Dendritic cell treated with granulocyte-macrophage colony-stimulating factor and Interleukin-4, amounts not matched to agents 40 ng/mL and 50 ng/mL, for 4 days (primary cell): ENCODE results near the gene NR1H2.

Experiments
- H3K27ac Mint-ChIP-seq: one replicate; pipeline ENCODE4 v1.8.0; 2022; ENCODE audit warnings: mild to moderate bottlenecking, mixed read lengths
- H3K27me3 Mint-ChIP-seq: one replicate; pipeline ENCODE4 v1.8.0; 2022; ENCODE audit warnings: mild to moderate bottlenecking, mixed read lengths
- H3K36me3 Mint-ChIP-seq: one replicate; pipeline ENCODE4 v1.8.0; 2022; ENCODE audit warnings: low read depth, mixed read lengths
- H3K4me1 Mint-ChIP-seq: one replicate; pipeline ENCODE4 v1.8.0; 2022; ENCODE audit warnings: low read depth, mixed read lengths
- H3K4me3 Mint-ChIP-seq: one replicate; pipeline ENCODE4 v1.8.0; 2022; ENCODE audit warnings: mild to moderate bottlenecking, moderate library complexity, mixed read lengths
- H3K9me3 Mint-ChIP-seq: one replicate; pipeline ENCODE4 v1.8.0; 2022; ENCODE audit warnings: mixed read lengths
- intact Hi-C: fragments of 100-400 bp; cut with micrococcal nuclease; formaldehyde crosslinking; loops from one replicate; pipeline ENCODE4 v1.15.0; 2022

NR1H2 gene

DNA sequence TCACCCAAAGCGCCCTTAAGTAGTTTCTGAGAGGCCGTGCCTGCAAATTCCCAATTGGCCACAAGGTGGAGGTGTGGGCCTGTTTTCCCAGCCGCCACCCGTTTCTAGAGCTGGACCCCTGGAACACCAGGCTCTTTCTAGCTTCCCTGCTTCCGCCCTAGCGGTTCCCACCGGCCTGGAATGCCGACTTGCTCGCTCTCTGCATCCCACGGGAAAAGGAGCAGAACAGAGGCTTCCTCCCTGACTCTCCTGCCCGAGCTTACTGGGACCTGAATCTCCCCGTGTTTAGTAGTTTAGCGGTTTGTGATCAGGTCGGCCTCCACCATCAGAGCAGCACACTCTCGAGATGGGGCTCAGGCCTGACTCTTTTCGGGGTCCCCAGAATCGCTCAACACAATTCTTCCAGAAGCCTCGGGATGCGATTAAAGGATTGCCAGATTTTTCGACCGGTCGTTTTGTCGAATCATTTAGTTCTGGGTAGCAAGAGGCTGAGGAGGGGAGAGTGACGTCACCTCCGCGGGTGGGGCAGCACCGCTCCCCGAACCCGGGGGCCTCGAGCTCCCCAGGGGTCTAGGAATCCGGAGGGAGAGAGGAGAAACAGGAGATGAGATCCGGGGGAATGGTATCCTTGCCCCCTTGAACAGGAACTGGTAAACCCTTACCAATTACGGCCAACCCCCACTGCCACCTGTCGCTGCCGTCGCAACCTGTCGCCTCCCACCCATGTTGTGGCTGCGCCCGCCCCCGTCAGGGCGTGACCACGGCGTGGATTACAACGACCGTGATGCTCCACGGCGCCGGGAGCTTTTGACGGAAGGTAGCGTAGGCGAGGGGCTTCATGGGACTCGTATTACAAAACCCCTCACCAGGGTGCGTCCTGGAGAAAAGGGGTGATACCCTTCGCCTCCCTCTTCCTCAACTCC, 18.8 kb upstream of the NR1H2 start:
- Mint-ChIP-seq H3K27me3 (peaks cover 20% of the 10 kb centered on the region), H3K27ac (peak overlapping the region; percentile 95), H3K36me3 (peaks cover 8% of the 10 kb centered on the region), H3K4me3 (peak overlapping the region; percentile 91), H3K9me3 (no peaks in the 10 kb centered on the region), H3K4me1 (peaks cover 55% of the 10 kb centered on the region)
- intact Hi-C loops, result loop anchor here (1.0 kb wide), 1 partner anchor 104 kb away; no protein-coding TSS in a partner anchor

DNA sequence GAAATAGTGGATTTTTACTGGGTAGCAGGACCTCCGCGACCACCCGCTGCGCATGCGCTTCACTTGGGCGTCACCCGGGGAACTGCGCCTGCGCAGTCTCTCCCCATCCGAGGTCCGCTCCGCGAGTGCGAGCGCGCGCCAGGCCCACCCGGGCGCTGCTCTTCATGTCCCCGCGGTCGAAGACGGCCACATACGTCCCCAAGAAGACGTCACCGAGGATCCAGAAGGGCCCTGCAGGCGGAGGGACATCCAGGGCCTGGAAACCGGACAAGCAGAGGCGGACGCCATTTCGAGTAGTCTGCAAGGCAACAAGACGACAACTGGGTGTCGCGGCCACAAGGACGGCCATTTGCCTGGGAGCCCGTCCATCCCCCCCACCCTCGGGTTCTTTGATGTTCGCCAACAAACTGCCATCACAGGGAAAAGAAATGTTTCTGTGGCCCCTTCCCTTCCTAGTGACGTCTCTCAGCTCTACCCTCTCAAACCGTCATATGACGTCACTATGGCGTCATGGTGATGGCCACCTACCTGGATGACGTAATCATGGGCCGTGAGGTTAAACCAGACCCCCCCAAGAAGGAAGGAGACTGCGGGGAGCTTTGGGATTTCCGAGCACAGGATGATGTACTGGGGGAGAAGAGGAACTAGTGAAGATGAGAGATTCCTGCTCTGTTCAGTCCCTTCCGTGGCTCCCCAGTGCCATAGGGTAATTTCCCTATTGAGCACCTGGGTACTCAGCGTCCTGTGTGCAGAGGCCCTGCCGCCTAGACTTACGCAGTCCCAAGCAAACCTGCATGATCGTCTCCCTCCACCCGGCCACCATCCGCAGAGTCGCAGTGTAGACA, 17.6 kb upstream of the NR1H2 start:
- Mint-ChIP-seq H3K36me3 (peaks cover 8% of the 10 kb centered on the region), H3K4me1 (peaks cover 60% of the 10 kb centered on the region), H3K4me3 (peak overlapping the region; percentile 91), H3K27me3 (peaks cover 23% of the 10 kb centered on the region), H3K27ac (peak overlapping the region; percentile 95), H3K9me3 (no peaks in the 10 kb centered on the region)
- intact Hi-C loops, result no loop called here

DNA sequence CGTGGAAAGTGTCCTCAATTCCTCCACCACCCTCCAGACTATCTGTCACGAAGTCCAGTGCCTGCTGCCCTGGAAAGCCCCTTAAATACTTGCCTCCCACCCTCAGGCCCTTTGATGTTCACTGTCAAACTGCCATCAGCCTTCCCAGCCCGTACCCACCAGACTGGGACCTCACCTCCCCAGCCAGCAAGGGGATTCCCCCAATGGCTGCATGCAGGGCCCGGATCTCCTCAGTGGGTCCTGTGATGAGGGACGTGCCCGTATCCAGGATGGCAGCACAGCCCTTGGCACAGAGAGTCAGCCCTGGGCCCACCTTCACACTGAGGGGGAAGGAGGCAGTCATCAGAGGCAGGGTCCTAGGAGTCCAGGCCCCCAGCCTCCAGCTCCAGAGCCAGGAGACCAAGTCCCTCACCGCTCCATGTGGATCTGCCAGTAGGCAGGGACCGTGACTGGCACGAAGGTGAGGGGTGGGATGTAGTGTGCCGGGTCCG, 16.9 kb upstream of the NR1H2 start:
- peaks cover 8% of the 10 kb centered on the region for H3K36me3 Mint-ChIP-seq
- H3K27me3 Mint-ChIP-seq, result peaks cover 23% of the 10 kb centered on the region
- H3K4me3 Mint-ChIP-seq, result peak overlapping the region; percentile 91
- H3K27ac Mint-ChIP-seq, result peak overlapping the region; percentile 95
- peaks cover 60% of the 10 kb centered on the region for H3K4me1 Mint-ChIP-seq
- intact Hi-C loops, result no loop called here
- H3K9me3 Mint-ChIP-seq, result no peaks in the 10 kb centered on the region

GRCh38 chr19:50361290-50362029, 14.8 kb upstream of the NR1H2 start:
- Mint-ChIP-seq H3K4me3 (no peak overlapping the region), H3K36me3 (peaks cover 8% of the 10 kb centered on the region), H3K4me1 (peaks cover 65% of the 10 kb centered on the region), H3K27ac (peak overlapping the region; percentile 64), H3K9me3 (no peaks in the 10 kb centered on the region), H3K27me3 (peaks cover 19% of the 10 kb centered on the region)
- intact Hi-C loops, result no loop called here

DNA sequence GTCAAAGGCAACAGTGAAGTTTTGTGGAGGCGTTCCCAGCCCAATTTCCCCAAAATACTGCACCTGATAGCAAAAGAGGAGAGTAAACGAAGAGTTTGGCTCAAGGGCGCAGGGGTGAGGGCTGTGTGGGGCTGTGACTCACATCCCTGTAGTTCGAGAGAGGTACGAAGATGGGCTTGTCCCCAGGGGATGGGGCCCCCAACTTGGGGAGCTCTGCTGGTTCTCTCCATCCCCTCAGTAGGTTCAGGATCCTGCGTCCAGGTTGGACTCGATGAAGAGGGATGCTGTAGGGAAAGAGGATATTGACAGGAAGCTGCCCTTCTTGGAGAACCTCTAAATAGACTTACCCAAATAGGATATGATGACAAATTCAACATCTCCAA, 14.2 kb upstream of the NR1H2 start:
- H3K4me3 Mint-ChIP-seq, result no peak overlapping the region
- intact Hi-C loops, result no loop called here
- peaks cover 61% of the 10 kb centered on the region for H3K4me1 Mint-ChIP-seq
- H3K27me3 Mint-ChIP-seq, result peaks cover 19% of the 10 kb centered on the region
- no peak overlapping the region for H3K27ac Mint-ChIP-seq
- no peaks in the 10 kb centered on the region for H3K9me3 Mint-ChIP-seq
- peaks cover 8% of the 10 kb centered on the region for H3K36me3 Mint-ChIP-seq

GRCh38 chr19:50362656-50363424, 13.4 kb upstream of the NR1H2 start:
- intact Hi-C loops, result no loop called here
- Mint-ChIP-seq H3K36me3 (peaks cover 8% of the 10 kb centered on the region), H3K27me3 (peaks cover 19% of the 10 kb centered on the region), H3K4me1 (peaks cover 58% of the 10 kb centered on the region), H3K27ac (no peak overlapping the region), H3K9me3 (no peaks in the 10 kb centered on the region), H3K4me3 (no peak overlapping the region)

GRCh38 chr19:50365434-50366306, 10.6 kb upstream of the NR1H2 start, which contains the start of gene NAPSA:
NAPSA (minus strand) TSS chr19:50365639; CDS start chr19:50365621, 18 bp downstream.
- intact Hi-C loops, result no loop called here
- Mint-ChIP-seq H3K27ac (no peak within 1 kb of the TSS), H3K4me3 (no peak within 1 kb of the TSS), H3K9me3 (no peaks in the 10 kb centered on the region), H3K36me3 (peaks cover 6% of the 10 kb centered on the region), H3K4me1 (peaks cover 44% of the 10 kb centered on the region), H3K27me3 (peaks cover 8% of the 10 kb centered on the region)

DNA sequence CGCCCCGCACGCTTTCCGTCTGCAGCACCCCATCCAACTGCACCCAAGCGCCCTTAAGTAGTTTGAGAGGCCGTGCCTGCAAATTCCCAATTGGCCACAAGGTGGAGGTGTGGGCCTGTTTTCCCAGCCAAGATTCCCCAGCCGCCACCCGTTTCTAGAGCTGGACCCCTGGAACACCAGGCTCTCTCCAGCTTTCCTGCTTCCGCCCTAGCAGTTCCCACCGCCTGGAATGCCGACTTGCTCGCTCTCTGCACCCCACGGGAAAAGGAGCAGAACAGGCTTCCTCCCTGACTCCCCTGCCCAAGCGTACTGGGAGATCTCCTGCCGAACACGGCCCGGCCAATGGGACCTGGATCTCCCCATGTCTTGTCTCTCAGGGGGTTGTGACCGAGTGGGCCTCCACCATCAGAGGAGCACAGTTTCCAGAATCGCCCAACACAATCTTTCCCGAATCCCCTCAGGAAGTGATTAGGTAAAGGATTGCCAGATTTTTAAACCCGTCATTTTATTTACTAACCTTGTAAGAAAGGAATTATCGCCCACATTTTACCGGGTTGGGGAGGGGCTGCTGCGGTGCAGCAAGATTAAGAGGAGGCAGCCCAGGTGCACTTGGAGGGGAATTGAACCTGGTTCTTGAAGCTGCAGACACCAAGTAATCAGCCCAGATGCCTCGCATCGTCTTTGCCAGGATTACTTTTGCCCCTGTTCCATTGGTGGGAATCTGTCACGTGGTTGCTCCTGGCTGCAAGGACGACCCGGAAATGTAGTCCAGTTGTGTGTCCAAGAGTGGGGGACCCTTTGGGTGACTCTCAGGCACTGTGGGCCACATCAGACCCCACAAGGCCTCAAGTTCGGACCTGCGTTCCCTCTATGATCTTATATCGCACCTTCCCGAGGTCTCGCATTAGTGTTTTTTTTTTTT, 7.3 kb upstream of the NR1H2 start:
- peak overlapping the region; percentile 99 for H3K4me3 Mint-ChIP-seq
- H3K27ac Mint-ChIP-seq, result peak overlapping the region; percentile 93
- H3K27me3 Mint-ChIP-seq, result peaks cover 3% of the 10 kb centered on the region
- no peaks in the 10 kb centered on the region for H3K9me3 Mint-ChIP-seq
- H3K4me1 Mint-ChIP-seq, result peaks cover 39% of the 10 kb centered on the region
- peaks cover 6% of the 10 kb centered on the region for H3K36me3 Mint-ChIP-seq
- intact Hi-C loops, result loop anchor here (1.0 kb wide), 2 partner anchors 45 to 92 kb away; no protein-coding TSS in a partner anchor

DNA sequence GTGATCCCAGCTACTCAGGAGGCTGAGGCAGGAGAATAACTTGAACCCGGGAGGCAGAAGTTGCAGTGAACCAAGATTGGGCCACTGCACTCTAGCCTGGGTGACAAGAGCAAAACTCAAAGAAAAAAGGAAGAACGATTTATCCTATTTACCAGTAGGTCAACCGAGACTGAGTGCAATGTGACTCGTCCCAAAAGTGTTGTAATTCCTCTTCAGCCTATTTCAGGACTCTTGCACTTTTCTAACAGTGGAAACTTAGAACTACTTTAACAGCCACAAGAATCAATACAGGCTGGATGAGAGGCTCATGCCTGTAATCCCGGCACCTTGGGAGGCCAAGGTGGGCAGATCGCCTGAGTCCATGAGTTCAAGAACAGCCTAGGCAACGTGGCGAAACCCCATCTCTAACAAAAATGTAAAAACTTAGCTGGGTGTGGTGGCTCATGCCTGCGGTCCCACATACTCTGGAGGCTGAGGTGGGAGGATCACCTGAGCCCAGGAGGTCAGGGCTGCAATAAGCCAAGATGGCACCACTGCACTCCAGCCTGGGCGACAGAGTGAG, 4.3 kb upstream of the NR1H2 start:
- no peak overlapping the region for H3K4me3 Mint-ChIP-seq
- no peaks in the 10 kb centered on the region for H3K27me3 Mint-ChIP-seq
- H3K4me1 Mint-ChIP-seq, result peaks cover 44% of the 10 kb centered on the region
- H3K36me3 Mint-ChIP-seq, result peaks cover 17% of the 10 kb centered on the region
- intact Hi-C loops, result no loop called here
- H3K27ac Mint-ChIP-seq, result peak overlapping the region; percentile 67
- H3K9me3 Mint-ChIP-seq, result no peaks in the 10 kb centered on the region

GRCh38 chr19:50377051-50377461, 799 bp downstream of the NR1H2 start:
- Mint-ChIP-seq H3K4me1 (peaks cover 58% of the 10 kb centered on the region), H3K27me3 (no peaks in the 10 kb centered on the region), H3K9me3 (no peaks in the 10 kb centered on the region), H3K36me3 (peaks cover 61% of the 10 kb centered on the region), H3K27ac (peak overlapping the region; percentile 100), H3K4me3 (peak overlapping the region; percentile 97)
- intact Hi-C loops, result no loop called here

DNA sequence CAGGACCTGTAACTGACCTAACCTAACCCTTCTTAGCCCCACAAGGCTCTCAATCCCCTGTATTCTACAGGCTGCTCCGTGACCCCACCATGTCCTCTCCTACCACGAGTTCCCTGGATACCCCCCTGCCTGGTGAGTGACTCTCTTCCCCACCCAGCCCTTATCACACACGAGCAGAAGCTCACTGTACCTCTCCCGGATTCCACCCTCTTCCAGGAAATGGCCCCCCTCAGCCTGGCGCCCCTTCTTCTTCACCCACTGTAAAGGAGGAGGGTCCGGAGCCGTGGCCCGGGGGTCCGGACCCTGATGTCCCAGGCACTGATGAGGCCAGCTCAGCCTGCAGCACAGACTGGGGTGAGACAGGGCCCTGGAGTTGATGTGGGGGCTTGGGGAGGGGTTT, 1.3 kb downstream of the NR1H2 start:
- Mint-ChIP-seq H3K4me1 (peaks cover 53% of the 10 kb centered on the region), H3K9me3 (no peaks in the 10 kb centered on the region), H3K36me3 (peaks cover 66% of the 10 kb centered on the region), H3K27ac (peak overlapping the region; percentile 100), H3K27me3 (no peaks in the 10 kb centered on the region), H3K4me3 (no peak overlapping the region)
- intact Hi-C loops, result no loop called here
